ENCODE results near the gene KCNJ15. TPM values are rescaled to one million over a fixed set of nuclear protein-coding genes. Genes with fewer than 3 reads are reported as not detected.

The KCNJ15 gene
- total RNA-seq, 1 experiment from 2014 or later: not detected

- Mint-ChIP-seq H3K9me3 (ENCODE audit: unreplicated experiment) (peaks cover 14% of the 10 kb centered on the region), H3K4me1 (ENCODE audit: low read depth, unreplicated experiment) (no peaks in the 10 kb centered on the region), H3K4me3 (ENCODE audit: unreplicated experiment) (no peak overlapping the region), H3K36me3 (ENCODE audit: insufficient read depth, unreplicated experiment) (no peaks in the 10 kb centered on the region), H3K27me3 (ENCODE audit: insufficient read depth, unreplicated experiment) (no peaks in the 10 kb centered on the region), H3K27ac (ENCODE audit: unreplicated experiment) (no peak overlapping the region)
- DNase-seq: no peak
- Histone ChIP-seq H3K4me3 (ENCODE audit: low read depth, low read length) (no peak overlapping the region), H3K27me3 (replicated peaks; ENCODE audit: control insufficient read depth, insufficient read depth, low read length) (no peaks in the 10 kb centered on the region), H3K4me1 (no peaks in the 10 kb centered on the region), H3K9me3 (no peaks in the 10 kb centered on the region), H3K36me3 (ENCODE audit: control insufficient read depth, insufficient read depth, low read length) (no peaks in the 10 kb centered on the region)
- intact Hi-C loops (cut with micrococcal nuclease; ENCODE audit: unreplicated experiment): no loop called here
- ChIA-PET POLR2A (no interaction called here), CTCF (no interaction called here)
- no TSS peak for BruUV-seq (replicated peaks)
- TF ChIP-seq, protein P1, sequence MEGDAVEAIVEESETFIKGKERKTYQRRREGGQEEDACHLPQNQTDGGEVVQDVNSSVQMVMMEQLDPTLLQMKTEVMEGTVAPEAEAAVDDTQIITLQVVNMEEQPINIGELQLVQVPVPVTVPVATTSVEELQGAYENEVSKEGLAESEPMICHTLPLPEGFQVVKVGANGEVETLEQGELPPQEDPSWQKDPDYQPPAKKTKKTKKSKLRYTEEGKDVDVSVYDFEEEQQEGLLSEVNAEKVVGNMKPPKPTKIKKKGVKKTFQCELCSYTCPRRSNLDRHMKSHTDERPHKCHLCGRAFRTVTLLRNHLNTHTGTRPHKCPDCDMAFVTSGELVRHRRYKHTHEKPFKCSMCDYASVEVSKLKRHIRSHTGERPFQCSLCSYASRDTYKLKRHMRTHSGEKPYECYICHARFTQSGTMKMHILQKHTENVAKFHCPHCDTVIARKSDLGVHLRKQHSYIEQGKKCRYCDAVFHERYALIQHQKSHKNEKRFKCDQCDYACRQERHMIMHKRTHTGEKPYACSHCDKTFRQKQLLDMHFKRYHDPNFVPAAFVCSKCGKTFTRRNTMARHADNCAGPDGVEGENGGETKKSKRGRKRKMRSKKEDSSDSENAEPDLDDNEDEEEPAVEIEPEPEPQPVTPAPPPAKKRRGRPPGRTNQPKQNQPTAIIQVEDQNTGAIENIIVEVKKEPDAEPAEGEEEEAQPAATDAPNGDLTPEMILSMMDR (IDR thresholded peaks at IDR 0.05; ENCODE audit: insufficient read depth in 1 of 2, low read depth in 1 of 2, low read length in 1 of 2, severe bottlenecking in 1 of 2, unreplicated experiment in 1 of 2): no peak
Observed at GRCh38 chr21:38247738-38248510, 8.9 kb upstream of the KCNJ15 start.

- H3K4me3 ChIP-seq (ENCODE audit: low read depth, low read length): no peak overlapping the region
- no peaks in the 10 kb centered on the region for H3K9me3 ChIP-seq
- H3K27me3 Mint-ChIP-seq (ENCODE audit: insufficient read depth, unreplicated experiment): no peaks in the 10 kb centered on the region
- no TSS peak for BruUV-seq (replicated peaks)
- intact Hi-C loops (cut with micrococcal nuclease; ENCODE audit: unreplicated experiment): no loop called here
- no peaks in the 10 kb centered on the region for H3K36me3 Mint-ChIP-seq (ENCODE audit: insufficient read depth, unreplicated experiment)
- peaks cover 14% of the 10 kb centered on the region for H3K9me3 Mint-ChIP-seq (ENCODE audit: unreplicated experiment)
- CTCF ChIA-PET: interaction anchor here (0.6 kb wide), 1 partner anchor 52 kb away, joined by 3 read pairs; no protein-coding TSS in a partner anchor
- no peak overlapping the region for H3K4me3 Mint-ChIP-seq (ENCODE audit: unreplicated experiment)
- no peaks in the 10 kb centered on the region for H3K27me3 ChIP-seq (replicated peaks; ENCODE audit: control insufficient read depth, insufficient read depth, low read length)
- DNase-seq: no peak
- TF ChIP-seq, protein P1 (IDR thresholded peaks at IDR 0.05; ENCODE audit: insufficient read depth in 1 of 2, low read depth in 1 of 2, low read length in 1 of 2, severe bottlenecking in 1 of 2, unreplicated experiment in 1 of 2): no peak
- POLR2A ChIA-PET: no interaction called here
- H3K36me3 ChIP-seq (ENCODE audit: control insufficient read depth, insufficient read depth, low read length): no peaks in the 10 kb centered on the region
- H3K27ac Mint-ChIP-seq (ENCODE audit: unreplicated experiment): no peak overlapping the region
- H3K4me1 Mint-ChIP-seq (ENCODE audit: low read depth, unreplicated experiment): no peaks in the 10 kb centered on the region
- no peaks in the 10 kb centered on the region for H3K4me1 ChIP-seq
Observed at GRCh38 chr21:38249256-38249655, 7.5 kb upstream of the KCNJ15 start.

- Mint-ChIP-seq H3K27ac (ENCODE audit: unreplicated experiment) (no peak overlapping the region), H3K4me1 (ENCODE audit: low read depth, unreplicated experiment) (no peaks in the 10 kb centered on the region), H3K9me3 (ENCODE audit: unreplicated experiment) (peaks cover 14% of the 10 kb centered on the region), H3K4me3 (ENCODE audit: unreplicated experiment) (no peak overlapping the region), H3K27me3 (ENCODE audit: insufficient read depth, unreplicated experiment) (no peaks in the 10 kb centered on the region), H3K36me3 (ENCODE audit: insufficient read depth, unreplicated experiment) (no peaks in the 10 kb centered on the region)
- no TSS peak for BruUV-seq (replicated peaks)
- TF ChIP-seq, protein P1 (IDR thresholded peaks at IDR 0.05; ENCODE audit: insufficient read depth in 1 of 2, low read depth in 1 of 2, low read length in 1 of 2, severe bottlenecking in 1 of 2, unreplicated experiment in 1 of 2): no peak
- no peak overlapping the region for H3K4me3 ChIP-seq (ENCODE audit: low read depth, low read length)
- no peaks in the 10 kb centered on the region for H3K4me1 ChIP-seq
- no peaks in the 10 kb centered on the region for H3K36me3 ChIP-seq (ENCODE audit: control insufficient read depth, insufficient read depth, low read length)
- ChIA-PET CTCF (no interaction called here), POLR2A (no interaction called here)
- intact Hi-C loops (cut with micrococcal nuclease; ENCODE audit: unreplicated experiment): no loop called here
- no peak for DNase-seq
- H3K9me3 ChIP-seq: no peaks in the 10 kb centered on the region
- H3K27me3 ChIP-seq (replicated peaks; ENCODE audit: control insufficient read depth, insufficient read depth, low read length): no peaks in the 10 kb centered on the region
Observed at GRCh38 chr21:38249696-38250278, 7.0 kb upstream of the KCNJ15 start.
